ENCODE results near the gene KNDC1.

Gene KNDC1

DNA sequence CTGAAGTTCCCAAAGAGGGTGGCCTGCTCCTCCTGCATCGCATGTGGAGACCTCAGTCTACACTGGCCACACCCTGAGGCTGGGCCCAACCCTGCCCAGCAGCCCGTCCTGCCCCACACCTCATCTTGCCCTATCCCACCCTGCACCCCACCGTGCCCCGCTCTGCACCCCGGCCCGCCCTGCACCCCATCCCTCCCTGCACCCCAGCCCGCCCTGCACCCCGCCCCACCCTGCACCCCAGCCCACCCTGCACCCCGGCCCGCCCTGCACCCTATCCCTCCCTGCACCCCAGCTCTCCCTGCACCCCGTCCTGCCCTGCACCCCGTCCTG is 92.2 kb downstream of the KNDC1 start:
- no peaks in the 10 kb centered on the region for H3K36me3 ChIP-seq (ENCODE audit: insufficient read depth, low read length)
- peaks cover 8% of the 10 kb centered on the region for H3K27me3 ChIP-seq (ENCODE audit: insufficient read depth, low read length)
- no peaks in the 10 kb centered on the region for H3K9me3 ChIP-seq (ENCODE audit: low read length)
- TF ChIP-seq CTCF (IDR thresholded peaks at IDR 0.05; ENCODE audit: low read length) (no peak), EZH2 (IDR thresholded peaks at IDR 0.05; ENCODE audit: borderline replicate concordance, low read length) (no peak)
- no peaks in the 10 kb centered on the region for H4K20me1 ChIP-seq (ENCODE audit: insufficient read depth, low read length)
- no peak overlapping the region for H3K4me3 ChIP-seq (ENCODE audit: low read depth, low read length, poor library complexity, severe bottlenecking)
- H2AFZ ChIP-seq (ENCODE audit: low read length) = no peak overlapping the region
- H3K4me1 ChIP-seq (ENCODE audit: insufficient read depth, low read length, severe bottlenecking) = no peaks in the 10 kb centered on the region
- H3K9ac ChIP-seq (ENCODE audit: low read length) = no peak overlapping the region
- H3K27ac ChIP-seq (ENCODE audit: low read depth, low read length, poor library complexity, severe bottlenecking) = no peak overlapping the region
- H3K9me2 ChIP-seq (ENCODE audit: low read depth, low read length) = no peaks in the 10 kb centered on the region
- no peak overlapping the region for H3K4me2 ChIP-seq (ENCODE audit: low read length)
- no peaks in the 10 kb centered on the region for H3K79me2 ChIP-seq (ENCODE audit: insufficient read depth, low read length)
- H3F3A ChIP-seq (ENCODE audit: insufficient read depth, low read length) = no peaks in the 10 kb centered on the region

GRCh38 chr10:133253361-133253955 is 93.4 kb downstream of the KNDC1 start:
- Histone ChIP-seq H3K9ac (ENCODE audit: low read length) (no peak overlapping the region), H3K4me1 (ENCODE audit: insufficient read depth, low read length, severe bottlenecking) (no peaks in the 10 kb centered on the region), H3K27me3 (ENCODE audit: insufficient read depth, low read length) (peaks cover 8% of the 10 kb centered on the region)

DNA sequence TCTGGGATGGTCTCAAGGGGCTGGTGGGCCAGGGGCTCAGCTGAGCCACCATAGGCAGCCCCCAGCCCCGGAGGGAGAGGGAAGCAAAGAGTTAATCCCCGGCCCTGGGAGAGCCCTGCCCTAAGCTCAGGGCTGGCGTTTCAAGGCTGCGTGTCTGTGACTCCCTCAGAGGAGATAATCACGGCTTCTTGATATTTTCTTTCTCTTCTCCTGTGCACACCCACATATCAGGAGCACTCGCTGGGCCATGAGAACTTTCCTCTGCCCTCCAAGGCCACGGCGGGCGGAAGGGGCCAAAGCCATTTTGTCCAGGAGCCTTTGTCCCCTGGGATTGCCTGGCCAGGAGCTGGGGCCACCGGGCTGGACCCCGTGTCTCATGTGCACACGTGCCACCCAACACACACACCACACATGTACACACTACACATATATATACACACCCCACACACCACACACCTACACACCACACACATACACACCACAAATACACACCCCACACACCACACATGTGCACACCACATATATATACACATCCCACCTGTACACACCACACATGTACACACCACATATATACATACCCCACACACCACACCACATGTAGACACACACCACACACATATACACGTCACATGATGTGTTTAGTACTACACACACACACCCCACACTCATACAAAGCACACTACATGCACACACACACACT is 94.6 kb downstream of the KNDC1 start:
- H3K79me2 ChIP-seq (ENCODE audit: insufficient read depth, low read length) = no peaks in the 10 kb centered on the region
- no peak overlapping the region for H3K4me2 ChIP-seq (ENCODE audit: low read length)
- H3K4me1 ChIP-seq (ENCODE audit: insufficient read depth, low read length, severe bottlenecking) = no peaks in the 10 kb centered on the region
- H3K9me3 ChIP-seq (ENCODE audit: low read length) = no peaks in the 10 kb centered on the region
- no peak overlapping the region for H2AFZ ChIP-seq (ENCODE audit: low read length)
- no peaks in the 10 kb centered on the region for H3K9me2 ChIP-seq (ENCODE audit: low read depth, low read length)
- H3K9ac ChIP-seq (ENCODE audit: low read length) = no peak overlapping the region
- H3K27ac ChIP-seq (ENCODE audit: low read depth, low read length, poor library complexity, severe bottlenecking) = no peak overlapping the region
- TF ChIP-seq CTCF (IDR thresholded peaks at IDR 0.05; ENCODE audit: low read length) = no peak
- no peak for TF ChIP-seq EZH2 (IDR thresholded peaks at IDR 0.05; ENCODE audit: borderline replicate concordance, low read length)
- no peaks in the 10 kb centered on the region for H3F3A ChIP-seq (ENCODE audit: insufficient read depth, low read length)
- no peaks in the 10 kb centered on the region for H3K36me3 ChIP-seq (ENCODE audit: insufficient read depth, low read length)
- peaks cover 8% of the 10 kb centered on the region; the same call in 1 of the 2 replicates for H3K27me3 ChIP-seq (ENCODE audit: insufficient read depth, low read length)
- H4K20me1 ChIP-seq (ENCODE audit: insufficient read depth, low read length) = no peaks in the 10 kb centered on the region
- no peak overlapping the region for H3K4me3 ChIP-seq (ENCODE audit: low read depth, low read length, poor library complexity, severe bottlenecking)

More at GRCh38 chr10:133253361-133253955, 93.4 kb downstream of the KNDC1 start:
- Histone ChIP-seq H2AFZ (ENCODE audit: low read length) (no peak overlapping the region), H3F3A (ENCODE audit: insufficient read depth, low read length) (no peaks in the 10 kb centered on the region), H4K20me1 (ENCODE audit: insufficient read depth, low read length) (no peaks in the 10 kb centered on the region), H3K27ac (ENCODE audit: low read depth, low read length, poor library complexity, severe bottlenecking) (no peak overlapping the region), H3K9me3 (ENCODE audit: low read length) (no peaks in the 10 kb centered on the region), H3K4me3 (ENCODE audit: low read depth, low read length, poor library complexity, severe bottlenecking) (no peak overlapping the region), H3K4me2 (ENCODE audit: low read length) (no peak overlapping the region), H3K79me2 (ENCODE audit: insufficient read depth, low read length) (no peaks in the 10 kb centered on the region), H3K36me3 (ENCODE audit: insufficient read depth, low read length) (no peaks in the 10 kb centered on the region), H3K9me2 (ENCODE audit: low read depth, low read length) (no peaks in the 10 kb centered on the region)
- no peak for TF ChIP-seq CTCF (IDR thresholded peaks at IDR 0.05; ENCODE audit: low read length)
- no peak for TF ChIP-seq EZH2 (IDR thresholded peaks at IDR 0.05; ENCODE audit: borderline replicate concordance, low read length)
